ENCODE data around the gene NRIP1. TPM values are rescaled to one million over a fixed set of nuclear protein-coding genes. Genes with fewer than 3 reads are reported as not detected.

The NRIP1 gene
- total RNA-seq, 4 donors from 2014 or later, result 37.2 to 86.3 (median 60.7) TPM

- DNase-seq (ENCODE audit: low spot score) (no peak), ATAC-seq (ENCODE audit: low FRiP score) (peak; percentile 57)
- no peak for TF ChIP-seq CTCF (IDR thresholded peaks at IDR 0.05)
These were observed 141.3 kb downstream of the NRIP1 start for GRCh38 chr21:14923468-14923867.

GRCh38 chr21:14922980-14923379 lies 141.8 kb downstream of the NRIP1 start:
- no peak for TF ChIP-seq CTCF (IDR thresholded peaks at IDR 0.05)
- no peak for DNase-seq (ENCODE audit: low spot score)
- ATAC-seq (ENCODE audit: low FRiP score), result no peak

- TF ChIP-seq CTCF (IDR thresholded peaks at IDR 0.05), result no peak
- DNase-seq (ENCODE audit: low spot score), result no peak
- no peak for ATAC-seq (ENCODE audit: low FRiP score)
These were observed 146.3 kb downstream of the NRIP1 start for GRCh38 chr21:14918527-14918926.

- TF ChIP-seq CTCF (IDR thresholded peaks at IDR 0.05), result no peak
- DNase-seq (ENCODE audit: low spot score), result no peak
- no peak for ATAC-seq (ENCODE audit: low FRiP score)
These were observed 147.0 kb downstream of the NRIP1 start for GRCh38 chr21:14917762-14918161.

- DNase-seq (ENCODE audit: low spot score), result no peak
- no peak for TF ChIP-seq CTCF (IDR thresholded peaks at IDR 0.05)
- no peak for ATAC-seq (ENCODE audit: low FRiP score)
These were observed 148.1 kb downstream of the NRIP1 start for GRCh38 chr21:14916676-14917141.

GRCh38 chr21:14913638-14914037 lies 151.2 kb downstream of the NRIP1 start:
- no peak for TF ChIP-seq CTCF (IDR thresholded peaks at IDR 0.05)
- no peak for DNase-seq (ENCODE audit: low spot score)
- no peak for ATAC-seq (ENCODE audit: low FRiP score)

- ATAC-seq (ENCODE audit: low FRiP score) (no peak), DNase-seq (ENCODE audit: low spot score) (no peak)
- no peak for TF ChIP-seq CTCF (IDR thresholded peaks at IDR 0.05)
These were observed 153.4 kb downstream of the NRIP1 start for GRCh38 chr21:14911351-14911750.
